Stimulated activated CD4-positive, alpha-beta T cell treated with anti-CD3 and anti-CD28 coated beads, Interleukin-12 subunit alpha, Interleukin-12 subunit beta, amount 100 ng/mL, for 24 hours (primary cell): Measurements from ENCODE around the gene INCENP.
"Not testable (repeated sequence)": the region's sequence is repeated elsewhere in the genome, so short reads cannot be mapped to it uniquely, and the experiment has no call there.

Source experiments
- DNase-seq, 2 experiments: peaks; one replicate each; pipeline ENCODE4 v3.0.0-alpha.2; 2020; ENCODE audit warnings: low read depth in 2 of 2

Gene INCENP

DNA sequence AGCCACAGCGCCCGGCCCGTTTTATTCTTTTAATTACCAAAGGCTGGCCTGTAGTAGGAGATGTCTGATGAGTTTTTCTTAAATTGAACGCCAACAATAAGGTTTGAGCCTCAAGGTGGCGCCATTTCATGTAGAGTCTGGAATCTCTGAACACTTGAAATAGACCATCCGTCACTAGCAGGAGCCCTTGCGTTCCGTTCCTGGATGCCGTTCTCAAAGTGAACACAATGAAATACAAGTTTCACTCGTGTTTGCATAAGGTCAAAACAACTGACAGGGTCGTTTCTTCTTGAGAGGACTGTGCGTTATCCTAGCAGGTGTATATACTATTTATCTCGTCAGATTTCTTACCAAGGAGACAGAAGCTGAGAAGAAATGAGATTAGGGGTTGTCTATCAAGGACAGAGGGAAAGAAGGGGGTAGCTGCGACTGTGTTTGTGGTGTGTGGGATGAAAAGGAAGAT lies 47.5 kb downstream of the INCENP start:
- peak; percentile 35 to 76 for DNase-seq

DNA sequence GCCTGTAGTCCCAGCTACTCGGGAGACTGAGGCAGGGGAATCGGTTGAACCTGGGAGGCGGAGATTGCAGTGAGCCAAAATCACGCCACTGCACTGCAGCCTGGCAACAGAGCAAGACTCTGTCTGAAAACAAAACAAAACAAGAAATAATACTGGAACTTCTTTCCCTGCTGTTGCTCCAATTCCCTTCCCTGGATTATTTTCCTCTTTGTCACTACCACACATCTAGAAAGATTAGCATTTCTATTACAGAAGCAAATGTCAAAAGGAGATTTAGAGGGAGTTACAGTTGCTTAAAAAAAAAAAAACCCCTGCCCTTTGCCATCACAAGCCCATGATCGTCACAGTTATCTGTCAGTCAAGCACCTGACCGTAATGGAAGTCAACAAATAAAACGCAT lies 48.5 kb downstream of the INCENP start:
- DNase-seq = no peak

- DNase-seq = no peak
Measured at GRCh38 chr11:62176766-62177165, 53.0 kb downstream of the INCENP start.

DNA sequence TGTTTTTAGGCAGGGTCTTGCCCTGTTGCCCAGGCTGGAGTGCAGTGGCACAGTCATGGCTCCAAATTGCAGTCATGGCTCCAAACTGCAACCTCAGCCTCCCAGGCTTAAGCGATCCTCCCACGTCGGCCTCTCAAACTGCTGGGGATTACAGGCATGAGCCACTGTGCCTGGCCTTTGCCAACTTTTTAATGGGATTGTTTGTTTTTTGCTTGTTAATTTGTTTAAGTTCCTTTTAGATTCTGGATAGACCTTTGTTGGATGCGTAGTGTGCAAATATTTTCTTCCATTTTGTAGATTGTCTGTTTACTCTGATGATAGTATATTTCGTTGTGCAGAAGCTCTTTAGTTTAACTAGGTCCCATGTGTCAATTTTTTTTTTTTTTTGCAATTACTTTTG lies 56.2 kb downstream of the INCENP start:
- no peak for DNase-seq

- DNase-seq = no peak
Measured at GRCh38 chr11:62181097-62181496, 57.3 kb downstream of the INCENP start.

DNA sequence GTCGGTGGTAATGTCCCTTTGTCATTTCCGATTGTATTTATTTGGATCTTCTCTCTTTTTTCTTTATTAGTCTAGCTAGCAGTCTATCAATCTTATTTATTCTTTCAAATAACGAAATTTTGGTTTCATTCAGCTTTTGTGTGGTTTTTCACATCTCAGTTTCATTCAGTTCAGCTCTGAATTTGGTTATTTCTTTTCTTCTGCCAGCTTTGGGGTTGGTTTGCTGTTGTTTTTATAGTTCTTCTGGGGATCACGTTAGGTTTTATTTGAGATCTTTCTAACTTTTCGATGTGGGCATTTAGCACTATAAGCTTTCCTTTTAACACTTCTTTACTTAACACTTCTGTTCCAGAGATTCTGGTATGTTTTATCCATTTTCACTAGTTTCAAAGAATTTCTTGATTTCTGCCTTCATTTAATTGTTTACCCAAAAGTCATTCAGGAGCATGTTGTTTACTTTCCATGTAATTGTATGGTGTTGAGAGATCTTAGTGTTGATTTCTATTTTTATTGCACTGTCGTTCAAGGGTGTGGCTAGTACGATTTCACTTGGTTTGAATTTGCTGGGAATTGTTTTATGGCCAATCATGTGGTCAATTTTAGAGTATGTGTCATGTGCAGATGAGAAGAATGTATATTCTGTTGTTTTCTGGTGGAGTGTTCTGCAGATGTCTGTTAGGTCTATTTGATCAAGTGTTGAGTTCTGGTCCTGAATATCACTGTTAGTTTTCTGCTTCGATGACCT lies 58.5 kb downstream of the INCENP start:
- DNase-seq = no peak

DNA sequence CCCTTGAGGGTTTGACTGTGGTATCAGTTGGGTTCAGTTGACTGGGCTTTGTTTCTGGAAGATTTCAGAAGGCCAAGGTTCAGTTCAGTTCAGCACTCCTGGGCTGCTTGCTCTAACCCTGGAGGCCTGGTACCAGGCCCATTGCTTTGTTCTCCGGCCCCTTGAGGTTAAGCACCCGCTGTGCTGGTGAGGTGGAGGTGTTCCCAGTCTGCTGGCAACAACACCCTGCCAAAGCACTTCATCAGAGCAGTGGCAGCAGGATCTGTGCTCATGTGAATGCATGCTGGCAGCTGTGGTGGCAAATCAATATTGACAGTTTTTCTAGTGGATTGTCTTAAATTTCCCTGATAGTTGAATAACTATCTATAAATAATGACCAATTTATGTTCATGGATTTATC lies 62.4 kb downstream of the INCENP start:
- no peak for DNase-seq

DNA sequence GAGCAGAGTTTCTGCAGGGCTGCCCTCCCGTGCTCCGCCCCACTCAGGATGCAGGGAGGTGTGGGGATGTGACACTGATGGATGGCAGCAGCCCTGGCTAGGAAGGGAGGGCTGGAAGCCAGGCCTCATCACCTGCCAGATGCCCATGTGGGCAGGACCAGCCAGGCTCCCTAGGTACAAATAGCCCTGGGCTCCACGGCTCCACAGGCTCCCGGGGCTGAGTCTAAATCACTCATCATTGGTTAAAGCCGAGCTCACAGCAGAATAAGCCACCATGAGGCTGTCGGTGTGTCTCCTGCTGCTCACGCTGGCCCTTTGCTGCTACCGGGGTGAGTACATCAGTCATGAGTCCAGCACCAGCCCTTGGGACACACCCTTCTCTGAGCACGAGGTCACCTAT lies 66.2 kb downstream of the INCENP start, which contains the start of gene SCGB1D1:
Gene SCGB1D1 (plus strand): TSS at position 206 of the 400 bp plus-strand sequence. CDS start 69 bp downstream, at position 275.
- no peak for DNase-seq

- no peak for DNase-seq
Measured at GRCh38 chr11:62193952-62194351, 70.1 kb downstream of the INCENP start.

GRCh38 chr11:62195010-62195409 lies 71.2 kb downstream of the INCENP start:
- not testable (repeated sequence) for DNase-seq

DNA sequence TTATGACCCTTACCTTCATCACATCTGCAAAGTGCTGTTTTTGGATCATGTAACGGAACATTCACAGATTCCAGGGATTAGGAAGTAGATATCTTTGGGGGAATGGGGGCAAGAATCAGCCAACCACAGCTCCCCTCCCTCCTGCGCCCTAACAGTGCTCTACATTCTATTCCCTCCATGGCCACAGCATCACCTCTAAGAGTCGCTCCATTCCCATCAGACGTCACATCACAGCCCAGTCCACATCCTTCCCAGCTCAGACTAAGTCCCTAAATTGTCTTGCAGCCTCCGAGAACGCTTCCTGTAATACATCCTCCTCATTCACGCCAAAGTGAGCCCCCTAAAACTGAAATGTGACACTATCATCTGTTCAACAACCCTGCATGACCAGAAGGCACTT lies 72.1 kb downstream of the INCENP start:
- no peak for DNase-seq

DNA sequence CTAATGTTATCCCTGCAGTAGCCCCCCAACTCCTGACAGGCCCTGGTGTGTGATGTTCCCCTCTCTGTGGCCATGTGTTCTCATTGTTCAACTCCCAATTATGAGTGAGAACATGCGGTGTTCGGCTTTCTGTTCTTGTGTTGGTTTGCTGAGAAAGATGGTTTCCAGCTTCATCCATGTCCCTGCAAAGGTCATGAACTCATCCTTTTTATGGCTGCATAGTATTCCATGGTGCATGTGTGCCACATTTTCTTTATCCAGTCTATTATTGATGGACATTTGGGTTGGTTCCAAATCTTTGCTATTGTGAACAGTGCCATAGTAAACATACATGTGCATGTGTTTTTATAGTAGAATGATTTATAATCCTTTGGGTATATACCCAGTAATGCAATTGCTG lies 73.6 kb downstream of the INCENP start:
- DNase-seq = not testable (repeated sequence)

DNA sequence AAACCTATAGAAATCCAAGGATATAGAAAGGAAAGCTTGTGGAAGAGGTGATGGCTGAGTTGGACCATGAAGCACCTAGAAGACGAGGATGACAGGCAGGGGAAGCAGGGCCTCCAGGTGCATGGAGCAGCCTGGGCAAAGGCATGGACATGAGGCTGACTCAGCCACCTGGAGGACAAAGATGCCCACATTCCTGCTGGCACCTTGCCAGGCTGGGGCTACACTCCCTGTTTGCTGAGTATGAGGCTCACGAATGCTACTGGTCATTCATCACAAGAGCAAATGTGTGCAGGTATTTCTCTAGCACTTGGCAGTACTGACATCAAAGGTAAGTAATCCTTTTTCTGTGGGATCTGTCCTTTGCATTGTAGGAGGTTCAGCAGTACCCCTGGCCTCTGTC lies 77.6 kb downstream of the INCENP start:
- no peak for DNase-seq
